Measurements from ENCODE around the gene WDR46. TPM values are rescaled to one million over a fixed set of nuclear protein-coding genes. Genes with fewer than 3 reads are reported as not detected.

WDR46 gene
- total and polyA plus RNA-seq, 10 of the 15 experiments (the other 5 are each of a cell fraction or from before 2014, with no cell fraction given) = 10.1 to 147 (median 86.0) TPM

- TF ChIP-seq ZNF592 (IDR thresholded peaks at IDR 0.05) (no peak), NR2F1 (conservative IDR thresholded peaks at IDR 0.05) (no peak), RUNX3 (IDR thresholded peaks at IDR 0.05; ENCODE audit: low read length) (no peak), POLR2A (IDR thresholded peaks at IDR 0.05; ENCODE audit: low read depth, low read length) (0 out of 2 replicates have a peak, but pooled peaks have one; percentile 52), RB1 (IDR thresholded peaks at IDR 0.05; ENCODE audit: borderline replicate concordance) (no peak), LARP7 (IDR thresholded peaks at IDR 0.05) (no peak), SUZ12 (IDR thresholded peaks at IDR 0.05; ENCODE audit: unreplicated experiment) (no peak), BMI1 (IDR thresholded peaks at IDR 0.05; ENCODE audit: borderline replicate concordance) (no peak), BRCA1 (IDR thresholded peaks at IDR 0.05; ENCODE audit: low read depth, low read length) (no peak), EZH2 (IDR thresholded peaks at IDR 0.05; ENCODE audit: borderline replicate concordance, control insufficient read depth, low read depth, low read length) (no peak), ZBTB33 (IDR thresholded peaks at IDR 0.05) (no peak), SKIL (IDR thresholded peaks at IDR 0.05; ENCODE audit: low read depth, poor library complexity, severe bottlenecking) (no peak), PKNOX1 (IDR thresholded peaks at IDR 0.05) (no peak; the same call in 1 of the 2 replicates), ATF3 (IDR thresholded peaks at IDR 0.05; ENCODE audit: borderline replicate concordance, extremely low read depth, low read depth, low read length) (no peak), GABPA (IDR thresholded peaks at IDR 0.05; ENCODE audit: low read depth) (no peak), BCLAF1 (IDR thresholded peaks at IDR 0.05) (no peak)
Measured at GRCh38 chr6:33297956-33298772, 9.1 kb upstream of the WDR46 start (continued).

All from GM12878 (cell line).